Neutrophil (primary cell): Measurements from ENCODE around the gene LRRC3.

Source experiments
- H3K27ac ChIP-seq: fragments of 200-600 bp; sonication (generic); 2 replicates; pipeline ENCODE4 v1.5.1; 2016; ENCODE audit warnings: mild to moderate bottlenecking, moderate library complexity
- H3K27me3 ChIP-seq: fragments of 200-600 bp; sonication (generic); 2 replicates; pipeline ENCODE4 v1.6.0; 2016; ENCODE audit warnings: mild to moderate bottlenecking
- H3K36me3 ChIP-seq: fragments of 200-600 bp; sonication (generic); 2 replicates; pipeline ENCODE4 v1.5.1; 2017
- H3K4me1 ChIP-seq, 2 experiments: fragments of 200-600 bp in 1 of 2; sonication (generic) in 1 of 2; 1 replicate in 1 of 2; 2 replicates in 1 of 2; pipeline versions ENCODE4 v1.5.1 to v1.6.1; 2013 to 2016; ENCODE audit warnings: low read depth in 1 of 2, low read length in 1 of 2, mild to moderate bottlenecking in 1 of 2, moderate library complexity in 1 of 2; ENCODE audit not compliant: control insufficient read depth in 1 of 2, insufficient read depth in 1 of 2
- H3K4me3 ChIP-seq, 2 experiments: fragments of 200-600 bp in 1 of 2; sonication (generic) in 1 of 2; 1 replicate in 1 of 2; 2 replicates in 1 of 2; pipeline ENCODE4 v1.5.1; 2013 to 2016; ENCODE audit warnings: low read depth in 1 of 2, low read length in 1 of 2, mild to moderate bottlenecking in 1 of 2, moderate library complexity in 1 of 2
- H3K9me3 ChIP-seq: fragments of 200-600 bp; sonication (generic); 2 replicates; pipeline ENCODE4 v1.5.1; 2016
- CTCF ChIP-seq: fragments of 200-600 bp; sonication (generic); IDR thresholded peaks from 2 replicates; pipeline ENCODE4 v1.5.1; 2016; ENCODE audit warnings: antibody characterized with exemption

Gene LRRC3

GRCh38 chr21:44503901-44504399 lies 48.6 kb downstream of the LRRC3 start:
- Histone ChIP-seq H3K36me3 (no peaks in the 10 kb centered on the region), H3K4me3 (no peak overlapping the region), H3K27me3 (peaks cover 27% of the 10 kb centered on the region), H3K9me3 (no peaks in the 10 kb centered on the region), H3K4me1 (peaks cover 3 to 15% of the 10 kb centered on the region in 2 experiments), H3K27ac (peak overlapping the region; percentile 68)
- TF ChIP-seq CTCF = no peak

GRCh38 chr21:44505673-44506278 lies 50.5 kb downstream of the LRRC3 start:
- Histone ChIP-seq H3K4me1 (peaks cover 3 to 24% of the 10 kb centered on the region in 2 experiments), H3K36me3 (no peaks in the 10 kb centered on the region), H3K27ac (no peak overlapping the region), H3K4me3 (no peak overlapping the region), H3K9me3 (no peaks in the 10 kb centered on the region), H3K27me3 (peaks cover 39% of the 10 kb centered on the region)
- TF ChIP-seq CTCF = no peak

- peaks cover 9 to 32% of the 10 kb centered on the region in 2 experiments for H3K4me1 ChIP-seq
- H3K36me3 ChIP-seq = no peaks in the 10 kb centered on the region
- TF ChIP-seq CTCF = no peak
- no peaks in the 10 kb centered on the region for H3K9me3 ChIP-seq
- H3K27me3 ChIP-seq = peaks cover 45% of the 10 kb centered on the region
- H3K27ac ChIP-seq = no peak overlapping the region
- no peak overlapping the region for H3K4me3 ChIP-seq
These were observed 51.3 kb downstream of the LRRC3 start for GRCh38 chr21:44506279-44507255.

- Histone ChIP-seq H3K36me3 (no peaks in the 10 kb centered on the region), H3K9me3 (no peaks in the 10 kb centered on the region), H3K4me1 (peaks cover 9 to 37% of the 10 kb centered on the region in 2 experiments), H3K27me3 (peaks cover 43% of the 10 kb centered on the region), H3K4me3 (no peak overlapping the region), H3K27ac (no peak overlapping the region)
- no peak for TF ChIP-seq CTCF
These were observed 52.5 kb downstream of the LRRC3 start for GRCh38 chr21:44507673-44508425.

- peaks cover 9 to 37% of the 10 kb centered on the region in 2 experiments for H3K4me1 ChIP-seq
- no peak overlapping the region for H3K4me3 ChIP-seq
- no peaks in the 10 kb centered on the region for H3K36me3 ChIP-seq
- H3K27ac ChIP-seq = no peak overlapping the region
- TF ChIP-seq CTCF = no peak
- peaks cover 40% of the 10 kb centered on the region for H3K27me3 ChIP-seq
- no peaks in the 10 kb centered on the region for H3K9me3 ChIP-seq
These were observed 53.1 kb downstream of the LRRC3 start for GRCh38 chr21:44508426-44508710.
